ENCODE results near the gene SBNO1. TPM values are rescaled to one million over a fixed set of nuclear protein-coding genes. Genes with fewer than 3 reads are reported as not detected.
A peak's percentile ranks its signal among the peaks of the same experiment; 100 is the strongest.
"Not testable (repeated sequence)": the region's sequence is repeated elsewhere in the genome, so short reads cannot be mapped to it uniquely, and the experiment has no call there.

Gene SBNO1
- total RNA-seq (2021; ENCODE audit: unreplicated experiment), result 68.7 TPM
- polyA plus RNA-seq (2012; ENCODE audit: insufficient read length), result 16.8 TPM
- percentile 90 among the genes with signal in this experiment for Bru-seq, nascent RNA
- percentile 95 among the genes with signal in this experiment for BruChase-seq, experiment 1, labeled RNA remaining after a 2-hour chase
- percentile 97 among the genes with signal in this experiment for BruChase-seq, experiment 2, labeled RNA remaining after a 6-hour chase
- long read RNA-seq, full-length matches to known transcripts, result 3 of 204 reads
- long read RNA-seq, partial matches to known transcripts, result 151 of 204 reads
- long read RNA-seq, other reads (novel, unspliced or antisense), result 50 of 204 reads

DNA sequence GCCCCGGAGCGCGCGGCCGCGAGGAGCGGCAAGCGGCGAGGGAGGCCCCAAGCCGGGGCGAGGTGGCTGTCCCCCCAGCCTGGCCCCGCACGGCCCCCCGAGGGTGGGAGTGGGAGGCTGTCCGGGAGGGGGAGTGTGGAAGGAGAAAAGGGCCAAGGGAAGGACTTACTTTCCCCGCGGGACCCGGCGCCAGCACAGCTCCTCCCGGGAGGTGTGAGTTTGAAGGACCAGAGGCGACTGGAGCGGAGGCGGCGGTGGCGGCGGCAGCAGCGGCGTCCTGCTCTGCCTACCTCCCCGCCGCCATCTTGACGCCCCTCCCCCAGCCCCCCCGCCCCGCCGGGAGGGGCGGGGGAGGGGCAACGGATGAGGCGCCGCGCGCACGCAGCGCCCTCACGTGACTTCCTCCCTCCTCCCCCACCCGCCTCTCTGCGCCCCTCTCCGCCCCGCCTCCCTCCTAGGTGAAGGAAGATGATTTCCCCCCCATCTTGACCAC, at the start of gene SBNO1:
TSS of gene SBNO1 (minus strand) at position 316 of the 493 bp plus-strand sequence. CDS start 14,406 bp downstream, outside the sequence.
- no TSS peak for BruUV-seq (replicated peaks)
- TF ChIP-seq, protein P1, sequence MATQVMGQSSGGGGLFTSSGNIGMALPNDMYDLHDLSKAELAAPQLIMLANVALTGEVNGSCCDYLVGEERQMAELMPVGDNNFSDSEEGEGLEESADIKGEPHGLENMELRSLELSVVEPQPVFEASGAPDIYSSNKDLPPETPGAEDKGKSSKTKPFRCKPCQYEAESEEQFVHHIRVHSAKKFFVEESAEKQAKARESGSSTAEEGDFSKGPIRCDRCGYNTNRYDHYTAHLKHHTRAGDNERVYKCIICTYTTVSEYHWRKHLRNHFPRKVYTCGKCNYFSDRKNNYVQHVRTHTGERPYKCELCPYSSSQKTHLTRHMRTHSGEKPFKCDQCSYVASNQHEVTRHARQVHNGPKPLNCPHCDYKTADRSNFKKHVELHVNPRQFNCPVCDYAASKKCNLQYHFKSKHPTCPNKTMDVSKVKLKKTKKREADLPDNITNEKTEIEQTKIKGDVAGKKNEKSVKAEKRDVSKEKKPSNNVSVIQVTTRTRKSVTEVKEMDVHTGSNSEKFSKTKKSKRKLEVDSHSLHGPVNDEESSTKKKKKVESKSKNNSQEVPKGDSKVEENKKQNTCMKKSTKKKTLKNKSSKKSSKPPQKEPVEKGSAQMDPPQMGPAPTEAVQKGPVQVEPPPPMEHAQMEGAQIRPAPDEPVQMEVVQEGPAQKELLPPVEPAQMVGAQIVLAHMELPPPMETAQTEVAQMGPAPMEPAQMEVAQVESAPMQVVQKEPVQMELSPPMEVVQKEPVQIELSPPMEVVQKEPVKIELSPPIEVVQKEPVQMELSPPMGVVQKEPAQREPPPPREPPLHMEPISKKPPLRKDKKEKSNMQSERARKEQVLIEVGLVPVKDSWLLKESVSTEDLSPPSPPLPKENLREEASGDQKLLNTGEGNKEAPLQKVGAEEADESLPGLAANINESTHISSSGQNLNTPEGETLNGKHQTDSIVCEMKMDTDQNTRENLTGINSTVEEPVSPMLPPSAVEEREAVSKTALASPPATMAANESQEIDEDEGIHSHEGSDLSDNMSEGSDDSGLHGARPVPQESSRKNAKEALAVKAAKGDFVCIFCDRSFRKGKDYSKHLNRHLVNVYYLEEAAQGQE (IDR thresholded peaks at IDR 0.05; ENCODE audit: insufficient read depth in 1 of 2, low read depth in 2 of 2, low read length in 1 of 2), result no peak
- peak; percentile 79; the same call in 1 of the 2 replicates for TF ChIP-seq SIN3A (IDR thresholded peaks at IDR 0.05; ENCODE audit: borderline replicate concordance, insufficient read depth, low read depth, low read length)
- in situ Hi-C loops (cut with HindIII; ENCODE audit: low pct_unique_long_range_greater_than_20kb, low sequenced_read_pairs) (no loop called here), intact Hi-C loops (cut with micrococcal nuclease; ENCODE audit: unreplicated experiment) (no loop called here)
- peak within 1 kb of the TSS; percentile 71 to 93 for H3K4me3 ChIP-seq (ENCODE audit: low read depth in 2 of 2, low read length in 2 of 2)
- no peaks in the 10 kb centered on the region for H3K9me3 ChIP-seq (ENCODE audit: control insufficient read depth, insufficient read depth, low read depth, low read length)
- peak within 1 kb of the TSS; percentile 98 for H3K27ac ChIP-seq (ENCODE audit: low read length)
- no peak for DNase-seq (ENCODE audit: low read depth, low spot score)
- no peaks in the 10 kb centered on the region for H3K27me3 ChIP-seq (ENCODE audit: control insufficient read depth, insufficient read depth, low read length)
- ChIA-PET POLR2A (interaction anchor here (0.5 to 0.7 kb wide), 3 partner anchors 12 to 46 kb away, joined by 4 read pairs; no protein-coding TSS in a partner anchor), CTCF (interaction anchor here (0.6 to 0.8 kb wide), 2 partner anchors 19 to 728 kb away, joined by 3 to 4 read pairs; no protein-coding TSS in a partner anchor)
- peak; percentile 69 for ATAC-seq
- peaks cover 11% of the 10 kb centered on the region for H3K4me1 ChIP-seq (ENCODE audit: control insufficient read depth, insufficient read depth, low read length)
- peaks cover 2% of the 10 kb centered on the region; the same call in 1 of the 2 replicates for H3K36me3 ChIP-seq (ENCODE audit: control insufficient read depth, insufficient read depth, low read length)

- Histone ChIP-seq H3K9me3 (ENCODE audit: control insufficient read depth, insufficient read depth, low read depth, low read length) (no peaks in the 10 kb centered on the region), H3K27ac (ENCODE audit: low read length) (no peak overlapping the region), H3K4me3 (ENCODE audit: low read depth in 2 of 2, low read length in 2 of 2) (no peak overlapping the region), H3K36me3 (ENCODE audit: control insufficient read depth, insufficient read depth, low read length) (peaks cover under 1% of the 10 kb centered on the region), H3K4me1 (ENCODE audit: control insufficient read depth, insufficient read depth, low read length) (no peaks in the 10 kb centered on the region), H3K27me3 (ENCODE audit: control insufficient read depth, insufficient read depth, low read length) (no peaks in the 10 kb centered on the region)
- ChIA-PET POLR2A (interaction anchor here (0.6 kb wide), 1 partner anchor 76 kb away, joined by 3 read pairs; no protein-coding TSS in a partner anchor), CTCF (no interaction called here)
- in situ Hi-C loops (cut with HindIII; ENCODE audit: low pct_unique_long_range_greater_than_20kb, low sequenced_read_pairs) (no loop called here), intact Hi-C loops (cut with micrococcal nuclease; ENCODE audit: unreplicated experiment) (no loop called here)
- TF ChIP-seq POLR2AphosphoS5 (IDR thresholded peaks at IDR 0.05; ENCODE audit: low read depth, low read length) (no peak), TCF7L2 (IDR thresholded peaks at IDR 0.05; ENCODE audit: low read depth, low read length) (no peak)
- TF ChIP-seq, protein P2, sequence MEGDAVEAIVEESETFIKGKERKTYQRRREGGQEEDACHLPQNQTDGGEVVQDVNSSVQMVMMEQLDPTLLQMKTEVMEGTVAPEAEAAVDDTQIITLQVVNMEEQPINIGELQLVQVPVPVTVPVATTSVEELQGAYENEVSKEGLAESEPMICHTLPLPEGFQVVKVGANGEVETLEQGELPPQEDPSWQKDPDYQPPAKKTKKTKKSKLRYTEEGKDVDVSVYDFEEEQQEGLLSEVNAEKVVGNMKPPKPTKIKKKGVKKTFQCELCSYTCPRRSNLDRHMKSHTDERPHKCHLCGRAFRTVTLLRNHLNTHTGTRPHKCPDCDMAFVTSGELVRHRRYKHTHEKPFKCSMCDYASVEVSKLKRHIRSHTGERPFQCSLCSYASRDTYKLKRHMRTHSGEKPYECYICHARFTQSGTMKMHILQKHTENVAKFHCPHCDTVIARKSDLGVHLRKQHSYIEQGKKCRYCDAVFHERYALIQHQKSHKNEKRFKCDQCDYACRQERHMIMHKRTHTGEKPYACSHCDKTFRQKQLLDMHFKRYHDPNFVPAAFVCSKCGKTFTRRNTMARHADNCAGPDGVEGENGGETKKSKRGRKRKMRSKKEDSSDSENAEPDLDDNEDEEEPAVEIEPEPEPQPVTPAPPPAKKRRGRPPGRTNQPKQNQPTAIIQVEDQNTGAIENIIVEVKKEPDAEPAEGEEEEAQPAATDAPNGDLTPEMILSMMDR (IDR thresholded peaks at IDR 0.05), result no peak
- TF ChIP-seq, protein P1 (IDR thresholded peaks at IDR 0.05; ENCODE audit: insufficient read depth in 1 of 2, low read depth in 2 of 2, low read length in 1 of 2), result no peak
- DNase-seq (ENCODE audit: low read depth, low spot score) (no peak), ATAC-seq (no peak)
- BruUV-seq (replicated peaks), result no TSS peak
Observed at GRCh38 chr12:123410041-123410412, 45.4 kb upstream of the SBNO1 start.

- H3K27ac ChIP-seq (ENCODE audit: low read length); H3K27me3 ChIP-seq (ENCODE audit: control insufficient read depth, insufficient read depth, low read length); CTCF ChIA-PET; H3K36me3 ChIP-seq (ENCODE audit: control insufficient read depth, insufficient read depth, low read length); H3K4me1 ChIP-seq (ENCODE audit: control insufficient read depth, insufficient read depth, low read length); DNase-seq (ENCODE audit: low read depth, low spot score); H3K9me3 ChIP-seq (ENCODE audit: control insufficient read depth, insufficient read depth, low read depth, low read length); BruUV-seq (replicated peaks); ATAC-seq; in situ Hi-C loops (cut with HindIII; ENCODE audit: low pct_unique_long_range_greater_than_20kb, low sequenced_read_pairs); intact Hi-C loops (cut with micrococcal nuclease; ENCODE audit: unreplicated experiment); H3K4me3 ChIP-seq (ENCODE audit: low read depth in 2 of 2, low read length in 2 of 2): not testable (repeated sequence)
- POLR2A ChIA-PET, result interaction anchor here (0.6 kb wide), 1 partner anchor 26 kb away, joined by 3 read pairs; the partner anchor contains the start of gene KMT5A
Observed at GRCh38 chr12:123409284-123410040, 44.8 kb upstream of the SBNO1 start.

All from Panc1 (cell line).